IPS-15b (cell line): ENCODE data around the gene HEXIM2.

Source experiments
- H3K27me3 ChIP-seq: one replicate; pipeline ENCODE4 v1.6.1; 2013; ENCODE audit warnings: low read length; ENCODE audit not compliant: control insufficient read depth, insufficient read depth
- H3K36me3 ChIP-seq: one replicate; pipeline ENCODE4 v1.6.1; 2013; ENCODE audit warnings: low read length; ENCODE audit not compliant: control insufficient read depth, insufficient read depth
- H3K4me1 ChIP-seq: one replicate; pipeline ENCODE4 v1.6.1; 2013; ENCODE audit warnings: mild to moderate bottlenecking, low read length; ENCODE audit not compliant: control insufficient read depth, insufficient read depth
- H3K4me3 ChIP-seq: one replicate; pipeline ENCODE4 v1.5.1; 2013; ENCODE audit warnings: low read depth, low read length
- H3K9ac ChIP-seq: one replicate; pipeline ENCODE4 v1.6.1; 2013; ENCODE audit warnings: low read depth, mild to moderate bottlenecking, low read length
- H3K9me3 ChIP-seq: one replicate; pipeline ENCODE4 v1.6.1; 2013; ENCODE audit warnings: mild to moderate bottlenecking, low read length; ENCODE audit not compliant: control insufficient read depth, insufficient read depth

HEXIM2 gene

GRCh38 chr17:45137561-45138305 lies 23.9 kb upstream of the HEXIM2 start:
- no peak overlapping the region for H3K9ac ChIP-seq
- H3K4me3 ChIP-seq = no peak overlapping the region
- peaks cover 5% of the 10 kb centered on the region for H3K36me3 ChIP-seq
- H3K27me3 ChIP-seq = no peaks in the 10 kb centered on the region
- peaks cover 7% of the 10 kb centered on the region for H3K4me1 ChIP-seq
- no peaks in the 10 kb centered on the region for H3K9me3 ChIP-seq

- H3K27me3 ChIP-seq = no peaks in the 10 kb centered on the region
- no peak overlapping the region for H3K9ac ChIP-seq
- peaks cover 10% of the 10 kb centered on the region for H3K4me1 ChIP-seq
- H3K9me3 ChIP-seq = no peaks in the 10 kb centered on the region
- H3K4me3 ChIP-seq = no peak overlapping the region
- peaks cover 5% of the 10 kb centered on the region for H3K36me3 ChIP-seq
Observed at GRCh38 chr17:45138911-45139532, 22.7 kb upstream of the HEXIM2 start.

GRCh38 chr17:45139533-45139920 lies 22.1 kb upstream of the HEXIM2 start:
- Histone ChIP-seq H3K4me1 (peaks cover 10% of the 10 kb centered on the region), H3K9ac (no peak overlapping the region), H3K36me3 (peaks cover 5% of the 10 kb centered on the region), H3K27me3 (no peaks in the 10 kb centered on the region), H3K4me3 (no peak overlapping the region), H3K9me3 (no peaks in the 10 kb centered on the region)

- Histone ChIP-seq H3K9ac (no peak overlapping the region), H3K27me3 (no peaks in the 10 kb centered on the region), H3K4me3 (peak overlapping the region; percentile 58), H3K9me3 (no peaks in the 10 kb centered on the region), H3K36me3 (no peaks in the 10 kb centered on the region), H3K4me1 (peaks cover 5% of the 10 kb centered on the region)
Observed at GRCh38 chr17:45143094-45143670, 18.5 kb upstream of the HEXIM2 start.

- H3K9ac ChIP-seq = no peak overlapping the region
- peak overlapping the region; percentile 58 for H3K4me3 ChIP-seq
- no peaks in the 10 kb centered on the region for H3K27me3 ChIP-seq
- H3K9me3 ChIP-seq = no peaks in the 10 kb centered on the region
- no peaks in the 10 kb centered on the region for H3K36me3 ChIP-seq
- peaks cover 5% of the 10 kb centered on the region for H3K4me1 ChIP-seq
Observed at GRCh38 chr17:45143767-45144198, 17.9 kb upstream of the HEXIM2 start.

GRCh38 chr17:45144199-45145034 lies 17.3 kb upstream of the HEXIM2 start:
- H3K4me3 ChIP-seq = peak overlapping the region; percentile 58
- peak overlapping the region; percentile 60 for H3K9ac ChIP-seq
- no peaks in the 10 kb centered on the region for H3K36me3 ChIP-seq
- peaks cover 5% of the 10 kb centered on the region for H3K4me1 ChIP-seq
- H3K27me3 ChIP-seq = no peaks in the 10 kb centered on the region
- H3K9me3 ChIP-seq = no peaks in the 10 kb centered on the region

- no peaks in the 10 kb centered on the region for H3K27me3 ChIP-seq
- H3K36me3 ChIP-seq = no peaks in the 10 kb centered on the region
- peaks cover 3% of the 10 kb centered on the region for H3K4me1 ChIP-seq
- no peaks in the 10 kb centered on the region for H3K9me3 ChIP-seq
- H3K9ac ChIP-seq = peak overlapping the region; percentile 60
- peak overlapping the region; percentile 58 for H3K4me3 ChIP-seq
Observed at GRCh38 chr17:45145035-45145389, 16.7 kb upstream of the HEXIM2 start.

- H3K9me3 ChIP-seq = no peaks in the 10 kb centered on the region
- no peaks in the 10 kb centered on the region for H3K27me3 ChIP-seq
- H3K36me3 ChIP-seq = no peaks in the 10 kb centered on the region
- no peak overlapping the region for H3K9ac ChIP-seq
- H3K4me3 ChIP-seq = no peak overlapping the region
- H3K4me1 ChIP-seq = peaks cover 3% of the 10 kb centered on the region
Observed at GRCh38 chr17:45146166-45146565, 15.5 kb upstream of the HEXIM2 start.

GRCh38 chr17:45146592-45146889 lies 15.1 kb upstream of the HEXIM2 start:
- no peaks in the 10 kb centered on the region for H3K27me3 ChIP-seq
- H3K9me3 ChIP-seq = no peaks in the 10 kb centered on the region
- no peak overlapping the region for H3K9ac ChIP-seq
- H3K36me3 ChIP-seq = no peaks in the 10 kb centered on the region
- H3K4me3 ChIP-seq = peak overlapping the region; percentile 68
- peaks cover 3% of the 10 kb centered on the region for H3K4me1 ChIP-seq

- H3K36me3 ChIP-seq = no peaks in the 10 kb centered on the region
- no peaks in the 10 kb centered on the region for H3K27me3 ChIP-seq
- peak overlapping the region; percentile 97 for H3K9ac ChIP-seq
- peak overlapping the region; percentile 68 for H3K4me3 ChIP-seq
- H3K4me1 ChIP-seq = peaks cover 3% of the 10 kb centered on the region
- H3K9me3 ChIP-seq = no peaks in the 10 kb centered on the region
Observed at GRCh38 chr17:45146890-45147580, 14.6 kb upstream of the HEXIM2 start.

- peaks cover 3% of the 10 kb centered on the region for H3K4me1 ChIP-seq
Observed at GRCh38 chr17:45147581-45148182, 14.0 kb upstream of the HEXIM2 start.

More at GRCh38 chr17:45147581-45148182, 14.0 kb upstream of the HEXIM2 start:
- H3K27me3 ChIP-seq = no peaks in the 10 kb centered on the region
- H3K4me3 ChIP-seq = peak overlapping the region; percentile 68
- no peaks in the 10 kb centered on the region for H3K36me3 ChIP-seq
- H3K9ac ChIP-seq = peak overlapping the region; percentile 97
- no peaks in the 10 kb centered on the region for H3K9me3 ChIP-seq
